PC-9 (cell line): Measurements from ENCODE around the gene SDHA. TPM values are rescaled to one million over a fixed set of nuclear protein-coding genes. Genes with fewer than 3 reads are reported as not detected.
"Not testable (repeated sequence)": the region's sequence is repeated elsewhere in the genome, so short reads cannot be mapped to it uniquely, and the experiment has no call there.

Experiments used
- BruUV-seq: library from RNA; stranded (reverse); fragments of 400-500 nt; replicated peaks from 2 replicates; lab custom pipeline; 2021; lab: Mats Ljungman, UMichigan
- CTCF ChIA-PET: fragments of 300-600 bp; sonication (Branson Sonifier 250); formaldehyde crosslinking; loops from one replicate; lab custom pipeline; 2022; ENCODE audit warnings: antibody characterized with exemption; lab: Charles Lee
- POLR2A ChIA-PET: fragments of 300-600 bp; sonication (Branson Sonifier 250); formaldehyde crosslinking; loops from one replicate; lab custom pipeline; 2022; ENCODE audit warnings: antibody characterized with exemption; ENCODE audit not compliant: unreplicated experiment; lab: Charles Lee
- DNase-seq, 2 experiments: peaks; one replicate each; pipeline versions ENCODE4 v3.0.0 to v3.0.0-alpha.2; 2015 to 2022; ENCODE audit warnings: mixed read lengths in 1 of 2
- H2AFZ ChIP-seq: fragments of 200-600 bp; sonication (generic); 2 replicates; pipeline ENCODE4 v1.8.1; 2017; ENCODE audit warnings: antibody characterized with exemption
- H3F3A ChIP-seq: fragments of 200-600 bp; sonication (generic); 2 replicates; pipeline ENCODE4 v1.8.1; 2017; ENCODE audit warnings: antibody characterized with exemption, mild to moderate bottlenecking, low read depth; ENCODE audit not compliant: insufficient read depth
- H3K27ac ChIP-seq: fragments of 200-600 bp; sonication (generic); 2 replicates; pipeline ENCODE4 v1.6.1; 2016; ENCODE audit warnings: mixed run types
- H3K27me3 ChIP-seq: fragments of 200-600 bp; sonication (generic); 2 replicates; pipeline ENCODE4 v1.6.1; 2016; ENCODE audit warnings: low read depth, mixed run types; ENCODE audit not compliant: insufficient read depth
- H3K36me3 ChIP-seq: fragments of 200-600 bp; sonication (generic); 2 replicates; pipeline ENCODE4 v1.6.1; 2016; ENCODE audit warnings: low read depth, mixed run types
- H3K4me1 ChIP-seq: fragments of 200-600 bp; sonication (generic); replicated peaks from 2 replicates; pipeline ENCODE4 v1.6.1; 2016; ENCODE audit warnings: mixed run types; ENCODE audit not compliant: insufficient read depth
- H3K4me2 ChIP-seq: fragments of 200-600 bp; sonication (generic); 2 replicates; pipeline ENCODE4 v1.6.1; 2017; ENCODE audit warnings: mixed run types
- H3K4me3 ChIP-seq: fragments of 200-600 bp; sonication (generic); 2 replicates; pipeline ENCODE4 v1.6.1; 2016; ENCODE audit warnings: mixed run types
- H3K79me2 ChIP-seq: fragments of 200-600 bp; sonication (generic); 2 replicates; pipeline ENCODE4 v1.6.1; 2017; ENCODE audit warnings: low read depth, mixed run types
- H3K9me2 ChIP-seq: fragments of 200-600 bp; sonication (generic); 2 replicates; pipeline ENCODE4 v1.8.1; 2017; ENCODE audit warnings: mild to moderate bottlenecking; ENCODE audit not compliant: insufficient read depth
- H3K9me3 ChIP-seq: fragments of 200-600 bp; sonication (generic); 2 replicates; pipeline ENCODE4 v1.8.1; 2016; ENCODE audit warnings: low read depth; ENCODE audit not compliant: insufficient read depth
- H4K20me1 ChIP-seq: fragments of 200-600 bp; sonication (generic); 2 replicates; pipeline ENCODE4 v1.8.1; 2017; ENCODE audit not compliant: insufficient read depth
- EZH2 ChIP-seq: fragments of 200-600 bp; sonication (generic); IDR thresholded peaks from 2 replicates; pipeline ENCODE4 v1.8.0; 2017; ENCODE audit warnings: antibody characterized with exemption, low read depth
- intact Hi-C: fragments of 100-400 bp; cut with micrococcal nuclease; formaldehyde crosslinking; loops from one replicate; pipeline ENCODE4 v1.10.0; 2022; ENCODE audit not compliant: unreplicated experiment
- total RNA-seq: library from RNA; stranded (reverse); gene quantifications from 2 replicates; pipeline ENCODE4 v1.2.3, GENCODE V29; 2021
- TF ChIP-seq, protein P1 (sequence below): fragments of 200-600 bp; sonication (generic); conservative IDR thresholded peaks from 2 replicates; pipeline ENCODE4 v1.6.1; 2017; ENCODE audit warnings: mixed run types, antibody characterized with exemption, mild to moderate bottlenecking, moderate library complexity

The SDHA gene
- total RNA-seq, 1 experiment from 2014 or later = 347 TPM

DNA sequence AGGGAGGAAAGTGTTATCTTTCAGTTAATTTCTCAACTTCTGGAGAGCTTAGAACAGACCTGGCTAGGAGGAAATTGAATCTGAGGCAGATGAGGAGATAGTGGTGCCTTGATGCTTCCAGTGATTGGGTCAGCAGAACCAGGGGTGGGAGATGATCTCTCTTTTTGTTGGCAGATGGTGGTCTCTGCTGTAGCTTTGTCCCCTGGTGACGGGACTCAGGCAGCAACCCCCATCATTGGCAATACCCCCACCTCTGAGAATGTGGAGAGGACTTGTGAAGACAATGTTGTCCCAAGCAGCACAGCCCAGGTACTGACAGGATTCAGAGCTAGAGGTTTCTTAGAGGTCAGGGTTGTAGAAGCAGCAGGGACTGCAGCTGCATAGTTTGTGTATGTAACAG is 49.6 kb downstream of the SDHA start:
- intact Hi-C loops = no loop called here
- TF ChIP-seq, protein P1, sequence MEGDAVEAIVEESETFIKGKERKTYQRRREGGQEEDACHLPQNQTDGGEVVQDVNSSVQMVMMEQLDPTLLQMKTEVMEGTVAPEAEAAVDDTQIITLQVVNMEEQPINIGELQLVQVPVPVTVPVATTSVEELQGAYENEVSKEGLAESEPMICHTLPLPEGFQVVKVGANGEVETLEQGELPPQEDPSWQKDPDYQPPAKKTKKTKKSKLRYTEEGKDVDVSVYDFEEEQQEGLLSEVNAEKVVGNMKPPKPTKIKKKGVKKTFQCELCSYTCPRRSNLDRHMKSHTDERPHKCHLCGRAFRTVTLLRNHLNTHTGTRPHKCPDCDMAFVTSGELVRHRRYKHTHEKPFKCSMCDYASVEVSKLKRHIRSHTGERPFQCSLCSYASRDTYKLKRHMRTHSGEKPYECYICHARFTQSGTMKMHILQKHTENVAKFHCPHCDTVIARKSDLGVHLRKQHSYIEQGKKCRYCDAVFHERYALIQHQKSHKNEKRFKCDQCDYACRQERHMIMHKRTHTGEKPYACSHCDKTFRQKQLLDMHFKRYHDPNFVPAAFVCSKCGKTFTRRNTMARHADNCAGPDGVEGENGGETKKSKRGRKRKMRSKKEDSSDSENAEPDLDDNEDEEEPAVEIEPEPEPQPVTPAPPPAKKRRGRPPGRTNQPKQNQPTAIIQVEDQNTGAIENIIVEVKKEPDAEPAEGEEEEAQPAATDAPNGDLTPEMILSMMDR = no peak
- no peak for TF ChIP-seq EZH2
- no peak overlapping the region for H3K27ac ChIP-seq
- BruUV-seq = no TSS peak
- H3F3A ChIP-seq = peaks cover 18% of the 10 kb centered on the region
- no peak overlapping the region for H3K4me3 ChIP-seq
- 0 out of 2 replicates have a peak, but pooled peaks cover 1% of the 10 kb centered on the region for H4K20me1 ChIP-seq
- H3K27me3 ChIP-seq = no peaks in the 10 kb centered on the region
- H3K4me2 ChIP-seq = no peak overlapping the region
- peaks cover 26% of the 10 kb centered on the region for H3K4me1 ChIP-seq
- POLR2A ChIA-PET = no interaction called here
- CTCF ChIA-PET = no interaction called here
- no peak overlapping the region for H2AFZ ChIP-seq
- no peaks in the 10 kb centered on the region for H3K9me3 ChIP-seq
- H3K9me2 ChIP-seq = no peaks in the 10 kb centered on the region
- H3K36me3 ChIP-seq = no peaks in the 10 kb centered on the region
- DNase-seq = no peak
- peaks cover 8% of the 10 kb centered on the region for H3K79me2 ChIP-seq

DNA sequence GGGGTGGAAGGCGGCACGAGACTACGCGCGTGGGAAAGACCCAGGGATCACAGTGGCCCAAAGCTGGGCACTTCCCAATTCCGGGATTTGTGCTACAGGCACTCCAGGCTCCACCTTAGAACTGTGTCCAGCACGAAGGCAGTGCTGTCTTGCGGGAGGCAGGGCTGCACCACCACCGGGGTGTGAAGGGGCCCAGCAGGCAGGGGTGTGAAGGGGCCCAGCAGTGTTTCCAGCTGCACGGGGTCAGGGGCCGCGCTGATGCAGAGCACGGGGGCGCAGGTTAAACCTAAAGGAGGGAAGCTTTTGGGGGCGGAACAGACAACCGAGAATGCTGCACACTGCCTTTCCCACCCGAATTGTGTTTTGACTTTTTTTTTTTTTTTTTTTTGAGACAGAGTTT is 52.2 kb downstream of the SDHA start:
- H3K4me2 ChIP-seq = peak overlapping the region; percentile 76
- peaks cover 4% of the 10 kb centered on the region; the same call in 1 of the 2 replicates for H3F3A ChIP-seq
- H3K9me2 ChIP-seq = no peaks in the 10 kb centered on the region
- TSS peak; percentile 90 for BruUV-seq
- DNase-seq = no peak
- peaks cover 21% of the 10 kb centered on the region for H4K20me1 ChIP-seq
- H3K4me3 ChIP-seq = peak overlapping the region; percentile 60; the same call in 1 of the 2 replicates
- peak overlapping the region; percentile 64 for H3K27ac ChIP-seq
- intact Hi-C loops = no loop called here
- ChIA-PET CTCF (interaction anchor here (1.2 to 1.5 kb wide), 2 partner anchors 47 to 176 kb away, joined by 3 to 25 read pairs; no protein-coding TSS in a partner anchor), POLR2A (interaction anchor here (0.6 to 1.2 kb wide), 2 partner anchors 12 to 31 kb away, joined by 7 to 23 read pairs; no protein-coding TSS in a partner anchor)
- H2AFZ ChIP-seq = no peak overlapping the region
- H3K36me3 ChIP-seq = peaks cover 19% of the 10 kb centered on the region
- TF ChIP-seq, protein P1 = no peak
- no peak for TF ChIP-seq EZH2
- H3K79me2 ChIP-seq = peaks cover 34% of the 10 kb centered on the region
- H3K9me3 ChIP-seq = no peaks in the 10 kb centered on the region
- H3K4me1 ChIP-seq = peaks cover 19% of the 10 kb centered on the region
- no peaks in the 10 kb centered on the region for H3K27me3 ChIP-seq

DNA sequence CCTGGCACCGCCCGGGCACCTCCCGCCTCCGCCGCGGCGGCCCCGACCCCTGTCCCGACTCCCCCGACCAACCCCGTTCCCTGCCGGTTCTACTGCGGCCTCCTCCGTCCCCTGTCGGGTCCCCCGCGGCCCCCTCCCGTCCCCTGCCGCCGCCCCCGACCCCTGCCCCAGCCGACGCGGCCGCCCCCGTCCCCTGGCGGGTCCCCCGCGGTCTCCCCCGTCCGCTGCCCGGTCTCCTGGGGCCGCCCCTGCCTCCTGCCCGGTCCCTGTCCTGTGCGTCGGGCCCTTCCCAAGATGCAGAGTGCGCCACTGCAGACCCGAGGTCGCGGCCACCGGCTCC is 53.7 kb downstream of the SDHA start:
- ChIA-PET POLR2A (interaction anchor here (0.7 to 1.2 kb wide), 2 partner anchors 14 to 53 kb away, joined by 4 to 26 read pairs; partner anchors contain the start of genes CCDC127 and SDHA), CTCF (interaction anchor here (1.2 to 1.5 kb wide), 2 partner anchors 31 to 175 kb away, joined by 5 to 25 read pairs; no protein-coding TSS in a partner anchor)
- Histone ChIP-seq H2AFZ (peak overlapping the region; percentile 76), H3K27ac (peak overlapping the region; percentile 53), H3K79me2 (peaks cover 49% of the 10 kb centered on the region), H3K4me3 (peak overlapping the region; percentile 68), H4K20me1 (peaks cover 35% of the 10 kb centered on the region), H3K4me2 (peak overlapping the region; percentile 88), H3K36me3 (peaks cover 28% of the 10 kb centered on the region), H3K4me1 (peaks cover 19% of the 10 kb centered on the region)
- intact Hi-C loops = loop anchor here (1.0 kb wide), 2 partner anchors 8 to 53 kb away; partner anchors contain the start of genes CCDC127 and SDHA
- not testable (repeated sequence) for H3F3A ChIP-seq, H3K9me2 ChIP-seq, H3K27me3 ChIP-seq, DNase-seq, H3K9me3 ChIP-seq, BruUV-seq

DNA sequence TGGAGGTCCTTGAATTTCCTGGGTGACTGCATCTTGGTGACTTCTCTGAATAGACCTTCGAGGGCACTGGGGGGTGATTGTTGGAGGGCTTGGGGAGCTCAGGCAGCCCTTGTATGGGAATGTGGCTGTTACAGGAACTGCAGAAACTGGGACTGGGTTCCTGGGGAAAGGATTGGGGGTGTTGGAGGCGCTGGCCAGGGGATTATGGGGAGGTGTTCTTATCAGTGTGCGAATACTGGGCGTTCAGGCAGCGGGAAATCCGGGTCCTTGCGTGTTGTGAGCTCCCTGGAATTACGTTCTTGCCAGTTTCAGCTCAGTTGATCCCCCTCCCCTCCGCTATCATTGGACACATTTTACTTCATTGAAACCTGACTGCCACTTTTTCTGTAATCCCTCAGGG is 55.0 kb downstream of the SDHA start:
- H4K20me1 ChIP-seq = peaks cover 47% of the 10 kb centered on the region
- H3F3A ChIP-seq, intact Hi-C loops, H2AFZ ChIP-seq, H3K27me3 ChIP-seq, H3K9me3 ChIP-seq, DNase-seq, CTCF ChIA-PET, H3K9me2 ChIP-seq, H3K27ac ChIP-seq, BruUV-seq: not testable (repeated sequence)
- H3K36me3 ChIP-seq = peaks cover 31% of the 10 kb centered on the region
- H3K4me3 ChIP-seq = peak overlapping the region; percentile 68; the same call in 1 of the 2 replicates
- H3K4me2 ChIP-seq = peak overlapping the region; percentile 88
- peaks cover 19% of the 10 kb centered on the region for H3K4me1 ChIP-seq
- peaks cover 62% of the 10 kb centered on the region for H3K79me2 ChIP-seq
- POLR2A ChIA-PET = interaction anchor here (0.6 kb wide), 1 partner anchor 11 kb away, joined by 3 read pairs; no protein-coding TSS in a partner anchor

DNA sequence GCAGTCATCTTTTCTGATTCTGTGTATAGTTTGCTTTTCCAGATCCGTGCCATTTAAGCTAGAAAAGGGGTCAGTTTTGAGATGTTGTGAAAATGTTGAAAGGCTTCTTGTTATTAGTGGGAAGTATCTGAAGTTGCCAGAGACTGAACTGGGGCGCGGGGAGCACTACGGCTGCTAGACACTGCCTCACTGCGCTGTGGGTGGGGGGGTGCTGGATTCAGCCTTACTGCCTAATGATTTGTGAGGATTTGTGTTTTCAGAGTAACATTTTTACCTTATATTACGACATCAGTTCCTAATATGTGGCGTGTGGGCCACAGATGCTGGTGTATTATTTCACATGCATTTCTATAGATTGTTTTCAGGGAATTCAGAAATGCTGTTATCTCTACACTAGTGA is 55.4 kb downstream of the SDHA start:
- H2AFZ ChIP-seq, CTCF ChIA-PET, intact Hi-C loops, POLR2A ChIA-PET, H3K27me3 ChIP-seq, DNase-seq, BruUV-seq, H3K9me2 ChIP-seq, H3K9me3 ChIP-seq, H3K27ac ChIP-seq, H3F3A ChIP-seq: not testable (repeated sequence)
- peaks cover 19% of the 10 kb centered on the region for H3K4me1 ChIP-seq
- H3K79me2 ChIP-seq = peaks cover 66% of the 10 kb centered on the region
- peaks cover 51% of the 10 kb centered on the region for H4K20me1 ChIP-seq
- peak overlapping the region; percentile 88 for H3K4me2 ChIP-seq
- H3K36me3 ChIP-seq = peaks cover 31% of the 10 kb centered on the region
- peak overlapping the region; percentile 68; the same call in 1 of the 2 replicates for H3K4me3 ChIP-seq

DNA sequence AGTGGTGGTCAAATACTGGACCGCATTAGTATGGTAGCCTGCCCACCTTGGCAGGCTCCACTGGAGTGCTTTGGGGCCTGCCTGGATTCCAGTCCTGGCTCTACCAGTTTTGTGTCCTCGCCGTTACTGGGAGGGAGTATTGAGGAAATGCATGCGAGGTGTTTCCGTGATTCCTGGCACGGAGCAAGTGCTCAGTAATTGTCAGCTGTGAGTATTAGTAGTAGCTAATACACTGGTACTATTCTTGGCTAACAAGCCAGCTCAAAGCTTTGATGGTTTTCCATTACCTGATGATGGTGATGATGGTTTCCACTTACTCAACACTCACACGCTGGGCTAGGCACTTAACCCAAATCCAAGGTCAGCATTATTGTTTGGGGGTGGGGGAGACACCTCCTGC is 56.2 kb downstream of the SDHA start:
- POLR2A ChIA-PET, H3K27ac ChIP-seq, H3K9me2 ChIP-seq, CTCF ChIA-PET, H3K4me2 ChIP-seq, H3K27me3 ChIP-seq, intact Hi-C loops, H2AFZ ChIP-seq, DNase-seq, H3K9me3 ChIP-seq, BruUV-seq, H3K4me3 ChIP-seq, H3F3A ChIP-seq: not testable (repeated sequence)
- Histone ChIP-seq H3K79me2 (peaks cover 74% of the 10 kb centered on the region), H3K4me1 (peaks cover 19% of the 10 kb centered on the region), H3K36me3 (peaks cover 31% of the 10 kb centered on the region), H4K20me1 (peaks cover 60% of the 10 kb centered on the region)
